Astrocyte (in vitro differentiated cells and primary cell): ENCODE measurements around the gene PPA2.

Source experiments
- CTCF ChIP-seq: IDR thresholded peaks from 2 replicates; pipeline ENCODE4 v1.5.1; 2011; ENCODE audit warnings: low read depth, mild to moderate bottlenecking, inconsistent platforms, low read length, moderate library complexity; ENCODE audit not compliant: insufficient read depth
- EZH2 ChIP-seq: IDR thresholded peaks from 2 replicates; pipeline ENCODE4 v1.6.1; 2012; ENCODE audit warnings: mild to moderate bottlenecking, low read length, inconsistent platforms; ENCODE audit not compliant: insufficient read depth

GRCh38 chr4:105470766-105471165 is 3.1 kb downstream of the PPA2 start:
- TF ChIP-seq CTCF (no peak), EZH2 (no peak)
